CMK (cell line): Measurements from ENCODE around the gene PACSIN1.

Experiments
- DNase-seq: peaks from one replicate; pipeline ENCODE4 v3.0.0-alpha.2; 2010; ENCODE audit warnings: low read depth

The PACSIN1 gene

GRCh38 chr6:34581561-34581920 lies 115.7 kb downstream of the PACSIN1 start:
- no peak for DNase-seq

GRCh38 chr6:34583461-34583860 lies 117.6 kb downstream of the PACSIN1 start:
- DNase-seq = no peak

- no peak for DNase-seq
Measured at GRCh38 chr6:34583861-34584604, 118.2 kb downstream of the PACSIN1 start.

- no peak for DNase-seq
Measured at GRCh38 chr6:34584694-34585093, 118.8 kb downstream of the PACSIN1 start.
